ENCODE measurements around the gene PPP1CA.
A peak's percentile ranks its signal among the peaks of the same experiment; 100 is the strongest.

PPP1CA gene

DNA sequence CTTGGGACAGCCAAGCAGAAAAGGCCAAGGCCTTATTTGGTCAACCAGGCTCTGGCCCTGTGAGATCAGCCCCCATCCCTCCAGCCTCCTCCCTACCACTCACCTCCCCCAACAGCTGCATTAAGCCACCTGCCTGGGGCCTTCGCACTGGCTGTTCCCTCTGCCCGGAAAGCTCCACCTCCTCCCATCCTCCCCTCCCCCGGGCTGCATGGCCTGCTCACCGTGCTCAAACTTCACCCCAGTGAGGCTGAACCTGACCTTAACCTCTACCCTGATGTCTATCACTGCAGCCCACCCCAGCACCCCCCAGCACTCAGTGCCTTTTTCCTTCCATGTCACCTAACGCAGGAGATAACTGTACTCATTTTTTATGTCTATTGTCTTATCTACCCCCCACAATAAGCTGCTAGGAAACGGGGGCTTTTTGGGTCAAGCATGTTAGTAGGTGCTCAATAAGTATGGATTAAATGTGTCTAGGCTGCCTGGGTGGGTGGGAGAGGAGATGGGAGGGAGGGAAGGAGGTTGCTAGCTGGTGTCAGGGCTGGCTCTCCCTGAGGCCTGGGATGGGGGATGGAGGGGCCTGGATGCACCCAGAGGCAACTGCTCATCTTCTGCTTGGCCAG lies 34.9 kb upstream of the PPP1CA start:
- H3K27ac ChIP-seq (ENCODE audit: low read length, poor library complexity, severe bottlenecking), result peak overlapping the region; percentile 96
- peak overlapping the region; percentile 14 to 56 for H3K18ac ChIP-seq (ENCODE audit: low read depth in 1 of 2, low read length in 2 of 2)
- H2BK15ac ChIP-seq (ENCODE audit: low read depth, poor library complexity, severe bottlenecking), result no peak overlapping the region
- H2BK12ac ChIP-seq (ENCODE audit: low read length in 2 of 2), result no peak overlapping the region
- no peak overlapping the region for H3K4me2 ChIP-seq (ENCODE audit: low read length, poor library complexity, severe bottlenecking)
- WGBS, result 38% methylated on average over 4 of the region's 6 CpGs
- DNase-seq, result peak; percentile 19
- H3K9me3 ChIP-seq (ENCODE audit: control insufficient read depth, low read length), result no peaks in the 10 kb centered on the region
- H2BK5ac ChIP-seq (ENCODE audit: low read depth, low read length, poor library complexity, severe bottlenecking), result peak overlapping the region; percentile 94
- peak overlapping the region in 1 of 2 experiments; percentile 23 for H3K23ac ChIP-seq (ENCODE audit: low read length in 2 of 2)
- no peaks in the 10 kb centered on the region for H3K27me3 ChIP-seq (ENCODE audit: control insufficient read depth in 1 of 2, insufficient read depth in 1 of 2, low read length in 2 of 2)
- H3K36me3 ChIP-seq (ENCODE audit: control insufficient read depth in 1 of 2, insufficient read depth in 2 of 2, low read depth in 1 of 2, low read length in 2 of 2), result peaks cover 76 to 93% of the 10 kb centered on the region in 2 experiments
- no peak overlapping the region for H3K14ac ChIP-seq (ENCODE audit: low read length in 2 of 2)
- H3K79me1 ChIP-seq (replicated peaks; ENCODE audit: low read length, poor library complexity, severe bottlenecking), result peaks cover 36% of the 10 kb centered on the region
- H3K4ac ChIP-seq (ENCODE audit: low read depth in 1 of 2, low read length in 2 of 2), result no peak overlapping the region
- H2BK120ac ChIP-seq (ENCODE audit: low read depth, low read length), result no peak overlapping the region
- peak overlapping the region in 1 of 2 experiments; percentile 2 for H3K4me3 ChIP-seq (ENCODE audit: insufficient read depth in 1 of 2, low read depth in 1 of 2, low read length in 2 of 2)
- no peak overlapping the region for H3K9ac ChIP-seq (ENCODE audit: low read length)
- no peak overlapping the region for H4K91ac ChIP-seq (ENCODE audit: low read length)
- H2AFZ ChIP-seq (ENCODE audit: low read depth, low read length), result no peak overlapping the region
- peak overlapping the region; percentile 71 for H4K8ac ChIP-seq (ENCODE audit: low read length)
- peak overlapping the region; percentile 92 for H2AK5ac ChIP-seq (ENCODE audit: low read length, severe bottlenecking)
- peaks cover 66% of the 10 kb centered on the region for H3K4me1 ChIP-seq (ENCODE audit: control insufficient read depth, insufficient read depth, low read depth, low read length)

DNA sequence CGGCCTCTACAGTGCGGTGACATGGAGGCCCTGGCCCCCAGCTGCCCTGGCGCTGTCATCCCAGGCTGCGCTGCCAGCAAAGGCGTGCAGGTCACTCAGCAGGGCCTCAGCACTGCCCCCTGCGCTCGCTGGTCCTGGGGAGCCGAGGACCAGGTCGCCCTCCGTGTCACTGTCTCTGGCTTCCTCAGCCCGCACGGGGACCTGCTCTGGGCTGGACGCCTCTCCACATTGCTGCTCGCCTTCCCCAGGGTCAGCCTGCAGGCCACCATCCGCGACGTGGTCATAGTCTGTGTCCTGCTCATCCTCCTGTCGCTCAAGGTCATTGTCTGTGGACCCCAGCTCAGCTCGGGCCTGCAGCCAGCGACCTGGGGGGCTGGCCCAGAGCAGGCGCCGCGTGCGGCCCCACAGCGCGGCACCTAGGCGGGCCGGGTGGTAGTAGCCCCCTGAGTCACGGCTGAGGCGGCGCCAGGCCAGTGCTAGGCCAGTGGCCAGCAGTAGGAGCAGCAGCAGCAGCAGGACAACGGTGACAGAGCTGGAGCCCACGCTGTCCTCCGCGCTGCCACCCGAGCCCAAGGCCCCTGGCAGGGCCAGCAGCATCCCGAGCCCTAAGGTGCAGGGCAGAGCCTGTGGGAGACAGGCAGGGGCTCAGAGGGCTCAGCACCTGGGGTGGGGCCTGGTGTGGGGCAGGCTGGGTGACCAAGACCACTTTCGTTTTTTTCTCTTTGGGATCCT lies 34.2 kb upstream of the PPP1CA start:
- no peak overlapping the region for H3K9ac ChIP-seq (ENCODE audit: low read length)
- H2BK120ac ChIP-seq (ENCODE audit: low read depth, low read length), result no peak overlapping the region
- H3K79me1 ChIP-seq (replicated peaks; ENCODE audit: low read length, poor library complexity, severe bottlenecking), result peaks cover 38% of the 10 kb centered on the region
- no peak overlapping the region for H3K4me2 ChIP-seq (ENCODE audit: low read length, poor library complexity, severe bottlenecking)
- H3K9me3 ChIP-seq (ENCODE audit: control insufficient read depth, low read length), result no peaks in the 10 kb centered on the region
- peak overlapping the region; percentile 21 for H2BK15ac ChIP-seq (ENCODE audit: low read depth, poor library complexity, severe bottlenecking)
- H3K4me3 ChIP-seq (ENCODE audit: insufficient read depth in 1 of 2, low read depth in 1 of 2, low read length in 2 of 2), result no peak overlapping the region
- peak overlapping the region; percentile 96 for H3K27ac ChIP-seq (ENCODE audit: low read length, poor library complexity, severe bottlenecking)
- H3K36me3 ChIP-seq (ENCODE audit: control insufficient read depth in 1 of 2, insufficient read depth in 2 of 2, low read depth in 1 of 2, low read length in 2 of 2), result peaks cover 76 to 92% of the 10 kb centered on the region in 2 experiments
- H4K91ac ChIP-seq (ENCODE audit: low read length), result peak overlapping the region; percentile 53
- DNase-seq, result no peak
- H4K8ac ChIP-seq (ENCODE audit: low read length), result peak overlapping the region; percentile 19
- peaks cover 60% of the 10 kb centered on the region for H3K4me1 ChIP-seq (ENCODE audit: control insufficient read depth, insufficient read depth, low read depth, low read length)
- no peak overlapping the region for H3K23ac ChIP-seq (ENCODE audit: low read length in 2 of 2)
- H3K14ac ChIP-seq (ENCODE audit: low read length in 2 of 2), result no peak overlapping the region
- H2BK12ac ChIP-seq (ENCODE audit: low read length in 2 of 2), result no peak overlapping the region
- 92% methylated on average over 38 of the region's 38 CpGs for WGBS
- no peak overlapping the region for H3K4ac ChIP-seq (ENCODE audit: low read depth in 1 of 2, low read length in 2 of 2)
- H2AK5ac ChIP-seq (ENCODE audit: low read length, severe bottlenecking), result peak overlapping the region; percentile 92
- H2AFZ ChIP-seq (ENCODE audit: low read depth, low read length), result no peak overlapping the region
- H3K27me3 ChIP-seq (ENCODE audit: control insufficient read depth in 1 of 2, insufficient read depth in 1 of 2, low read length in 2 of 2), result no peaks in the 10 kb centered on the region
- peak overlapping the region; percentile 83 for H2BK5ac ChIP-seq (ENCODE audit: low read depth, low read length, poor library complexity, severe bottlenecking)
- no peak overlapping the region for H3K18ac ChIP-seq (ENCODE audit: low read depth in 1 of 2, low read length in 2 of 2)

DNA sequence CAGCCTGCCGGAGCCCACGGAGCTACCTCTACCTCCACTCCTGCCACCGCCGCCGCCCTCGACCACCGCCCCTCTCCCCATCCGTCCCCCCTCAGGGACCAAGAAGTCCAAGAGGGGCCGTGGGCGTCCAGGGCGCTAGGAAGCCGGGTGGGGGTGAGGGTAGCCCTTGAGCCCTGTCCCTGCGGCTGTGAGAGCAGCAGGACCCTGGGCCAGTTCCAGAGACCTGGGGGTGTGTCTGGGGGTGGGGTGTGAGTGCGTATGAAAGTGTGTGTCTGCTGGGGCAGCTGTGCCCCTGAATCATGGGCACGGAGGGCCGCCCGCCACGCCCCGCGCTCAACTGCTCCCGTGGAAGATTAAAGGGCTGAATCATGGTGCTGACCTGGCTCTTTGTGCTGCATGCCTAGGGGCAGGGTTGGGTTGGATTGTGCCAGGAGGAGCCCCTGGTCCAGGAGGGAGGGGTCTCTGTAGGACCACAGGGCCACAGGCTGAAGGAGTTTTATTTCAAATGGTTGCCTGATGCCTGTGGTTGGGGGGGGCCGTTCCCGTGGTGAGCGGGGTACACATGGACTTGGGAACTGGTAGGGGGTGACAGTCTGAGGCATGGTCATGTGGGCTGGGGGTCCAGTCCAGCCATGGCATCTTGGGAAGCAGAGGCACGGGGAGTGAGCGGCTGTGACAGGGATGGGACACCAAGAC lies 33.5 kb upstream of the PPP1CA start:
- H2BK15ac ChIP-seq (ENCODE audit: low read depth, poor library complexity, severe bottlenecking), result no peak overlapping the region
- no peak overlapping the region for H3K18ac ChIP-seq (ENCODE audit: low read depth in 1 of 2, low read length in 2 of 2)
- peaks cover 52% of the 10 kb centered on the region for H3K4me1 ChIP-seq (ENCODE audit: control insufficient read depth, insufficient read depth, low read depth, low read length)
- H3K9ac ChIP-seq (ENCODE audit: low read length), result no peak overlapping the region
- H3K79me1 ChIP-seq (replicated peaks; ENCODE audit: low read length, poor library complexity, severe bottlenecking), result peaks cover 40% of the 10 kb centered on the region
- no peak overlapping the region for H3K4ac ChIP-seq (ENCODE audit: low read depth in 1 of 2, low read length in 2 of 2)
- no peaks in the 10 kb centered on the region for H3K9me3 ChIP-seq (ENCODE audit: control insufficient read depth, low read length)
- no peak overlapping the region for H4K8ac ChIP-seq (ENCODE audit: low read length)
- no peak for DNase-seq
- H2BK12ac ChIP-seq (ENCODE audit: low read length in 2 of 2), result no peak overlapping the region
- no peak overlapping the region for H3K14ac ChIP-seq (ENCODE audit: low read length in 2 of 2)
- peak overlapping the region; percentile 69 for H3K27ac ChIP-seq (ENCODE audit: low read length, poor library complexity, severe bottlenecking)
- no peak overlapping the region for H2AFZ ChIP-seq (ENCODE audit: low read depth, low read length)
- peak overlapping the region; percentile 92 for H2AK5ac ChIP-seq (ENCODE audit: low read length, severe bottlenecking)
- H2BK120ac ChIP-seq (ENCODE audit: low read depth, low read length), result no peak overlapping the region
- H4K91ac ChIP-seq (ENCODE audit: low read length), result no peak overlapping the region
- H3K4me2 ChIP-seq (ENCODE audit: low read length, poor library complexity, severe bottlenecking), result no peak overlapping the region
- H2BK5ac ChIP-seq (ENCODE audit: low read depth, low read length, poor library complexity, severe bottlenecking), result no peak overlapping the region
- 91% methylated on average over 25 of the region's 26 CpGs for WGBS
- H3K23ac ChIP-seq (ENCODE audit: low read length in 2 of 2), result no peak overlapping the region
- no peak overlapping the region for H3K4me3 ChIP-seq (ENCODE audit: insufficient read depth in 1 of 2, low read depth in 1 of 2, low read length in 2 of 2)
- H3K36me3 ChIP-seq (ENCODE audit: control insufficient read depth in 1 of 2, insufficient read depth in 2 of 2, low read depth in 1 of 2, low read length in 2 of 2), result peaks cover 74 to 89% of the 10 kb centered on the region in 2 experiments
- H3K27me3 ChIP-seq (ENCODE audit: control insufficient read depth in 1 of 2, insufficient read depth in 1 of 2, low read length in 2 of 2), result no peaks in the 10 kb centered on the region

DNA sequence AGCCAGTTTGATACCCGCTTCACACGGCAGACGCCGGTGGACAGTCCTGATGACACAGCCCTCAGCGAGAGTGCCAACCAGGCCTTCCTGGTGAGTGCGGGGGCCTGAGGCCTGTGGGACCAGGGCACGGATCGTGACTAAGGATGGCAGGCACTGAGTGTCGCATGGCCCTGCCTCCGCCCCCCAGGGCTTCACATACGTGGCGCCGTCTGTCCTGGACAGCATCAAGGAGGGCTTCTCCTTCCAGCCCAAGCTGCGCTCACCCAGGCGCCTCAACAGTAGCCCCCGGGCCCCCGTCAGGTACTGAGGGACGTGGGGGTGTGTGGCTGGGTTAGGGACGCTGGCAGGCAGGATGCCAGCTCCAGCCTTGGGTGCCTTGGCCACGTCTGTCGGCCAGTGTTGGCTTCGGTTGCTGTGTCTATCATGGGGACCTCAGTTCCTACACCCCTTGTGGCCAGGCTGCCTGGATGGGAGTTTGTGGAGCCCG lies 32.8 kb upstream of the PPP1CA start:
- peak overlapping the region; percentile 41 for H2AK5ac ChIP-seq (ENCODE audit: low read length, severe bottlenecking)
- H3K9me3 ChIP-seq (ENCODE audit: control insufficient read depth, low read length), result no peaks in the 10 kb centered on the region
- no peak overlapping the region for H4K8ac ChIP-seq (ENCODE audit: low read length)
- 92% methylated on average over 23 of the region's 23 CpGs for WGBS
- no peak overlapping the region for H4K91ac ChIP-seq (ENCODE audit: low read length)
- no peak overlapping the region for H3K27ac ChIP-seq (ENCODE audit: low read length, poor library complexity, severe bottlenecking)
- H3K4ac ChIP-seq (ENCODE audit: low read depth in 1 of 2, low read length in 2 of 2), result no peak overlapping the region
- no peak overlapping the region for H2BK120ac ChIP-seq (ENCODE audit: low read depth, low read length)
- H3K18ac ChIP-seq (ENCODE audit: low read depth in 1 of 2, low read length in 2 of 2), result no peak overlapping the region
- no peak overlapping the region for H2BK5ac ChIP-seq (ENCODE audit: low read depth, low read length, poor library complexity, severe bottlenecking)
- no peak overlapping the region for H3K4me3 ChIP-seq (ENCODE audit: insufficient read depth in 1 of 2, low read depth in 1 of 2, low read length in 2 of 2)
- H3K4me2 ChIP-seq (ENCODE audit: low read length, poor library complexity, severe bottlenecking), result no peak overlapping the region
- peaks cover 46% of the 10 kb centered on the region for H3K4me1 ChIP-seq (ENCODE audit: control insufficient read depth, insufficient read depth, low read depth, low read length)
- no peak for DNase-seq
- no peak overlapping the region for H2BK12ac ChIP-seq (ENCODE audit: low read length in 2 of 2)
- H2BK15ac ChIP-seq (ENCODE audit: low read depth, poor library complexity, severe bottlenecking), result no peak overlapping the region
- H3K79me1 ChIP-seq (replicated peaks; ENCODE audit: low read length, poor library complexity, severe bottlenecking), result peaks cover 40% of the 10 kb centered on the region
- no peak overlapping the region for H3K9ac ChIP-seq (ENCODE audit: low read length)
- H3K27me3 ChIP-seq (ENCODE audit: control insufficient read depth in 1 of 2, insufficient read depth in 1 of 2, low read length in 2 of 2), result no peaks in the 10 kb centered on the region
- no peak overlapping the region for H3K23ac ChIP-seq (ENCODE audit: low read length in 2 of 2)
- H2AFZ ChIP-seq (ENCODE audit: low read depth, low read length), result no peak overlapping the region
- no peak overlapping the region for H3K14ac ChIP-seq (ENCODE audit: low read length in 2 of 2)
- H3K36me3 ChIP-seq (ENCODE audit: control insufficient read depth in 1 of 2, insufficient read depth in 2 of 2, low read depth in 1 of 2, low read length in 2 of 2), result peaks cover 69 to 86% of the 10 kb centered on the region in 2 experiments

All from mesenchymal stem cell (in vitro differentiated cells and primary cell).